ENCODE measurements around the gene MNT.

MNT gene

DNA sequence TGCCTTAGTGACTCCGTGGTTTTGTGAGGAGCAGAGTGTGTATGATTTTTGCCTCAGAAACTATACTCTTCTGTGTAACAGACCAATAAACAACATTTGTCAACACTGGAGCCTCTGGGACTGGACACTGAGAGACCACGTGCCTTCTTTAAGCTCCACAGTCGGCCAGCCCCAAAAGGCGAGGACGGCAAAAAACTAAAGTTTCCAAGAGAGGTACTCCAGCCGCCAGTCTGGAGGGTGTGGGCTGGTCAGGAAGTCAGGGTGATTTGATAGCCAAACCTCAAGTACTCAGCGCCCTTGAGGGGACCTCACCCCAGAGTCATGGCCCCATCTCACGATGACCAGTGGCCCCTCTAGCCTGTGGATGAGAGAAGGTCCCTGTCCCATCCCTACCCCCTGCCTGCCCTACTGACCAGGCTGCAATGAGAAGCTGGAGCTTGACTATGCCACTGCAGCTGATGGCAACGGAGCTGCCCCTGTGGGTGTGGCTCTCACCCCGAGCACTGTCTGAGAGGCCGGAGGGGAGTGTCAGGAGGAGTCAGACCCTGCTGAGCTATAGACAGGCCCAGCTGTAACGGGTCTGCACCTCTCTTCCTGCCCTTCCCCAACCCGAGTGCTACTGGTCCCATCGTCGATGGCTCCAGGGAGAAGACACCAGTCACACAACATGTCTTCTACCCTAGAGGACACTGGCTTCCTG is 19.8 kb downstream of the MNT start:
- no peak for DNase-seq (ENCODE audit: low read depth)

DNA sequence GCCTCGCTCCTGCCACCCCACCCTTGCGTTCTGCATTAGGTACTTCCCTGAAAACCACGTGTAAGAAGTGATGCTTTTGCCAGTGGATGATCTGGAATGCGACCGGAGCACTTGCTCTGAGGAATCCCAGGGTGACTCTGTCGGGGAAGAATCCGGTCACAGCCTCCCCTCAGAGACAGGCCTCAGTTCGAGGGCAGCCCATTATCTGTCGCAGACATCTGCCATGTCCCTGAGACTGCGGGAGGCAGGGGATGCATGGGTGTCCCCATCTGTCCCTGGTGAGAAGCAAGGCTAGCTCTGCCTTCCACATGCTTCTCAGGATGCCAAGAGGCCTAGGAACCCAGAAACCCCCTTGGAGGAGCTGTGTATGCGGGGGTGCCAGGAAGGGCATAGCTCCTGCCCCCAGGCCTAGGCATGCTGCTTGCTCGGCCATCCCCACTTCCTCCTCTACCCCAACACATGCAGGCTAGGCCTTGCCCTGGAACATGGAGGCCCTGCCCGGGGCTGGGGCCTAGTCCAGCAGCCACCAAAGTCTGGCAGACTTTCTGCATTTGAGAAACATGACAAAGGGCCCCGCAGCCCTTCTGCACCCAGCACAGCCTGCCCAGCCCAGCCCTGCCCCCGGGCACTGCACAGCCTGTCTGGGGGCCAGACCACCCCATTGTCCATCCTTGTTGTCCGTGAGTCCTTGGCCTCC is 20.5 kb downstream of the MNT start:
- no peak for DNase-seq (ENCODE audit: low read depth)

DNA sequence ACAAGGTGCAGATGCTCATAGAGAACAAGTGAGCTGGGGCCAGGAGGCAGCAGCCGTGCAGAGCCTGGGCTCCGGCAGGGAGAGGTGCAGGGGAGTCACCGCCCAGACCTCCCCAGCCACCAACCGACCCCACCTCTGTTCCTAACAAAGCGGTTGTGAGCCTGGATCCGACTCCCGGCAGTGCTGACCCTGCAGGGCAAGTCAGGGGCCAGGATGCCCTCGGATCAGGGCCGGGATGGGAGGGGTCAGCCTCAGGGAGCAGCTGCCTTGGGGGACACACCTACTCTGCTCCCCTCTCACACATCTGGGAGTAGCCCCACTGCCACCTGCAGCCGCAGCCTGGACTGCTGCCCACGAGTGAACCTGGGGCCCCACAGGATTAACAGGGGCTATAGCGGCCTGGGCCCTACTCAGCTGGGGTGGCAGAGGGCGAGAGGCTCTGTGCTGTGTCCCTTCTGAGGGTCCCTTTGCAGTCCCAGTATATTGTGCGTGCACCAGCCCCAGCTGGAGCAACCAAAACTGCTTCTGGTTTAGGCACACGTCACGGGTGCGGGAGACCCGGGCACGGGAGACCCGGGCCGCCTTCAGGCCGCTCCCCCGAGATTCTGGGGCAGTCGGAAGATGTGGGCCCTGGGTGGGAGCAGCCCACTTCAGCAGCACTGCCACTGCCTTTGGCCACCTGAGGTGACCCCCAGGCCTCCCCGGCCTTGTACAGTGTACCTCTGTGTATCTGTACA is 21.2 kb downstream of the MNT start:
- no peak for DNase-seq (ENCODE audit: low read depth)

DNA sequence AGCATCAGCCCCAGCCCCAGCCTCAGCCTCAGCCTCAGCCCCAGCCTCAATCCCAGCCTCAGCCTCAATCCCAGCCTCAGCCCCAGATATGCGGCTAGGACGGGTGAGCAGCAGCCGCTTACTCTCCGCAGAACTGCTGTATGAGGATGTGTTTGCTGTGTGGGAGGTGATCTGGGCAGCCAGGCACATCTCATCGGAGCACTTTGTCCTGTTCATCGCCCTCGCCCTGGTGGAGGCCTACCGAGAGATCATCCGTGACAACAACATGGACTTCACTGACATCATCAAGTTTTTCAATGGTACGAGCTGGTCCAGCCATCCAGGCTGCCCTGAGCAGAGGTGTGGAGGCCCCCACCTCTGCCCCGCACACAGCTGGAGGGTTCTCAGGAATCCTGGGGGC is 22.0 kb downstream of the MNT start:
- DNase-seq (ENCODE audit: low read depth): no peak

GRCh38 chr17:2377659-2378058 is 23.2 kb downstream of the MNT start:
- DNase-seq (ENCODE audit: low read depth): no peak

GRCh38 chr17:2376107-2376506 is 24.8 kb downstream of the MNT start:
- no peak for DNase-seq (ENCODE audit: low read depth)

DNA sequence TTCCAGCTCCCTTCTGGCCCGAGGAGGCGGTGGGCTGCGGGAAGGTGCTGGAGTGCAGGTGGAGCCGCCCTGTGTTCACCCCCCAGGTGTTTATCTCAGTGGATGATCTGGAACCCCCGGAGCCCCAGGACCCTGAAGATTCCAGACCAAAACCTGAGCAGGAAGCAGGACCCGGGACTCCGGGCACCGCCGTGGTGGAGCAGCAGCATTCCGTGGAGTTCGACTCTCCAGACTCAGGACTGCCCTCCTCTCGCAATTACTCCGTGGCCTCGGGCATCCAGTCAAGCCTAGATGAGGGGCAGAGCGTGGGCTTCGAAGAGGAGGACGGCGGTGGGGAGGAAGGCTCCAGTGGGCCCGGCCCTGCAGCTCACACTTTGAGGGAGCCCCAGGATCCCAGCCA is 25.5 kb downstream of the MNT start:
- DNase-seq (ENCODE audit: low read depth): no peak

GRCh38 chr17:2374549-2375285 is 26.1 kb downstream of the MNT start:
- no peak for DNase-seq (ENCODE audit: low read depth)

DNA sequence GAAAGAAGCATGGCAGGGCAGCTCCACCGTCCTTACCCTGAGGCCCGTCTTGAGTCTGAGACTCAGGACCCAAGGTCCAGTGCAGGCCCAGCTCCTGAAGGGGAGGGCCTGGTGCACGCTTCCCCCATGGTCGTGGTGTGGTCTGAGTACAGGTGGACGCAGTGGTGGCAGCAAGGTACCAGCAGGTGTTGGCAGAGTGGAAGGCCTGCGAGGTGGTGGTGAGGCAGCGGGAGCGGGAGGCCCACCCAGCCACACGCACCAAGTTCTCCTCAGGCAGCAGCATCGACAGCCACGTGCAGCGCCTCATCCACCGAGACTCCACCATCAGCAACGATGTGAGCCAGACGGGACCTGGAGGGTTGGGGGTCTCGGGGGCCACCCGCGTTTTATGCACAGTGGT is 27.7 kb downstream of the MNT start:
- DNase-seq (ENCODE audit: low read depth): no peak

DNA sequence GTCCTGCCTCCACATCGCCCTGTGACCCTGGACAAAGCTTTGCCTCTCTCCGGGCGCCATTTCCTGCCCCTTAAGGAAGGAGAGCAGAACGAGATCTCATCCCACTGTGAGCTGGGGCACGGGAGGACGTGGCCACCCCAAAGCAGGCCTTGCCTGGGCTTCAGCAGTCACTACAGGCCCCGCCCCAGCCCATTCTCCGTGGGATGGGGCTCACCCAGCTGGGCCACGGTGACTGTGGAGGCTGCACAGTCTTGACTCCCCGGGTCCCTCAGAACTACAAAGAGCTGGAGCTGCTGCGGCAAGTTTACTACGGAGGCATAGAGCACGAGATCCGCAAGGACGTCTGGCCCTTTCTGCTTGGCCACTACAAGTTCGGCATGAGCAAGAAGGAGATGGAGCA is 28.2 kb downstream of the MNT start:
- DNase-seq (ENCODE audit: low read depth): no peak

DNA sequence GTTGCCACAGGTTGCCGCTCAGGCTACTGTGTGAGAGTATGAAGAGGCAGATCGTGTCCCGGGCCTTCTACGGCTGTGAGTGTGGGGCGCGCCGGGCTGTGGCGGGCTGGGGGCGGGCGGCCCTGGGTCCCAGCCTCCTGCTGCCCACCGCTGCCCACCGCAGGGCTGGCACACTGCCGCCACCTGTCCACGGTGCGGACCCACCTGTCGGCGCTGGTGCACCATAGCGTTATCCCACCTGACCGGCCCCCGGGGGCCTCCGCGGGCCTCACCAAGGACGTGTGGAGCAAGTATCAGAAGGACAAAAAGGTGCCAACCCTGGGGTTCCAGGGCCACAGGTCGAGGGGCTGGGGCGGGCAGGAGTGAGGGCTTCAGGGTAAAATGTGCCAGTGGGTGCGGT is 28.7 kb downstream of the MNT start:
- no peak for DNase-seq (ENCODE audit: low read depth)

DNA sequence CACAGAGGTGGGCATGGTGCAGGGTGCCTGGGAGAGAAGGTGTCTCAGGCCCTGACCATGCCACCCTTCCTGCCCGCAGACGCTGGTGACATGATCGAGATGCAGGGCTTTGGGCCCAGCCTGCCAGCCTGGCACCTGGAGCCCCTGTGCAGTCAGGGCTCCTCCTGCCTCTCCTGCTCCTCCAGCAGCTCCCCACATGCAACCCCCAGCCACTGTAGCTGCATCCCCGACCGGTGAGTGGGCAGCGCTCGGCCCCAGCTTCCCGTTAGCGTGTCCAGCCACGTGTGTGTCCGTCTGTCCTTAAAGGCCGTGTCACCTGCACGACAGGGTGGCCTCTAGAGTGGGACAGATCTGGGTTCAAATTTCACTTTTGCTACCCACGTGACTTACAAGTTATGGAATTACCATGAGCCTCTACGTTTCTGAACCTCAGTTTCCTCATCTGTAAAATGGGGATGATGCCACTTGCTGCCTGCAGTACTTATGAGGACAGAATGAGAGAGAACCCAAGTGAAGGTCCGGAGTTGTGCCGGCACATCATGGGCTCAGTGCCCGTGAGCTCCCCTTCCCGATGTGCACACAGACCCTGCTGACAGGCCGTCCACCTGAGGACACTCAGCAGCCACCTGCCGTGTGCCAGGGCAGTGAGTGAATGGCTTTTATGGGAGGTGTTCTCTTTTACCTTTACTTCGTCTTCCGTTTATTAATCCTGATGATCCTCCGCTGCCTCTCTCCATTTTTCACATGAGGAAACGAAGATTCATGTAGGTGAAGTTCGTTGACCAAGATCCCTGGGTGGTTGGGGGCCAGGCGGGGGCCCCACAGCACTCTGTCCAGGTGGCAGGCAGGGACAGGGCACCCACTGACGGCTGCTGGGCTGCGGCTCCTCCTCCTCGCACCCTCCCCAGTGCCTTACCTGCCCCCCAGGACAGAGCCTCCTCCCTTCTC is 29.4 kb downstream of the MNT start:
- no peak for DNase-seq (ENCODE audit: low read depth)

- DNase-seq (ENCODE audit: low read depth): no peak
Measured at GRCh38 chr17:2370211-2370589, 30.7 kb downstream of the MNT start.

DNA sequence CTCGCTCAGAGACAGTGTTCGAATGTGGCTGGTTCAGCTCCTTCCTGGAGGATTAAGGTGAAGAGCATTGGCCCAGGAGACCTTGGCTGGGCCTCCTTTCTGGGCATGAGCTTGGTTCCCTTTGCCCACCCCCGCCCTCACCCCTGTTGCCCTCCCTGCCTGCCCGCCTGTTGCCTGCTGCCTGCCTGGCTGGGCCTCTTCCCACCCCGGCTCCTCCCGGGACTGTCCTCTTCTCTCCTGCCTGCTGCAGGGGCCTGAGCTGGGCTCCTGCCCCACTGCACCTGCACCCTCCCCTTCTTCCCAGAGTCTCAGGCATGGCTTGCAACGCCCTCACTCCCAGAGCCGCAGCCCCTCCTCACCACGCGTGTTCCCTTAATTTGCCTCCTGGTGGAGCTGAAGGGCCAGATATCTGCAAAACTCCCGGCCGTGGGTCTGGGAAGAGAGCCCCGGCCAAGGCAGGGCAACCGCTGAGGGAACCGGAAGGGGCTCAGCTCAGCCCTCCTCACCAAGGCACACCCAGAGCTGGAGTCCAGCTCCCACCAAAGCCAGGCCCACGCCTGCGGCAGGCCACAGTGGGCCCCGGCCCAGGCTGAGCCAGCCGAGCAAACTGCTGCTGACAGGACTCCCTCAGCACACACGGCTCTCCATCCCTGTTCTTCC is 31.2 kb downstream of the MNT start:
- DNase-seq (ENCODE audit: low read depth): no peak

- DNase-seq (ENCODE audit: low read depth): no peak
Measured at GRCh38 chr17:2369039-2369438, 31.8 kb downstream of the MNT start.

- DNase-seq (ENCODE audit: low read depth): no peak
Measured at GRCh38 chr17:2368359-2368758, 32.5 kb downstream of the MNT start.

DNA sequence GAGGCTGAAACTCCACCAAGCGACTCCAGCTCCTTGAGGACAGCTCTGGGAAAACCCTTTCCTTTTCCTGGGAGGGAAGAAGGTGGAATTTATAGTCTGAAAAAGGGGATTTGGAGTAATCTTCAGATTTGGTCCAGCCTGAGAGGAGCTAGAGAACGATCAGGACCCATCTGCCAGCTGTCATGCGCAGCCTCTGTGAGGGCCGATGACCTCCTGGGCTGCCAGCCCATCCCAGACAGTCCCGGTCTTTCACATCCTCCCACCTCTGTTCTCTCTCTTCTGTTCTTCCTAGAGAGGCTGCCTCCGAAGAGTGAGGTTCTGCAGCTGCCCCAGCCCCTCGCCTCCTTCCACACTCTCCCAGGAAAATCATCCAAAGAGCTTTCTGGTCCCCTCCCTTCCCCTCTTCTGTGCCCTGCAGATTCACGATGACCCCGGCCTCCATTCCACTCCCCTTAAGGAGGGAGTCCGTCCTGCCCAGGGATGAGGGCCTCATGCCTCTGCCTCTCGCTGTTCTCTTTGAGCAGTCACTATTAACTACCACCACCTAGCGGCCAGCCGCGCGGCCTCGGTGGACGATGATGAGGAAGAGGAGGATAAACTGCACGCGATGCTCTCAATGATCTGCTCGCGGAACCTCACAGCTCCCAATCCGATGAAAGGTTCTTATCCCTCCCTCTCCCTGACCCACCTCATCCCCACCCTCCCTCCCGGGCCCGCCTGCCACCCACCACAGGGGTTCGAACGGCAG is 33.9 kb downstream of the MNT start:
- no peak for DNase-seq (ENCODE audit: low read depth)

DNA sequence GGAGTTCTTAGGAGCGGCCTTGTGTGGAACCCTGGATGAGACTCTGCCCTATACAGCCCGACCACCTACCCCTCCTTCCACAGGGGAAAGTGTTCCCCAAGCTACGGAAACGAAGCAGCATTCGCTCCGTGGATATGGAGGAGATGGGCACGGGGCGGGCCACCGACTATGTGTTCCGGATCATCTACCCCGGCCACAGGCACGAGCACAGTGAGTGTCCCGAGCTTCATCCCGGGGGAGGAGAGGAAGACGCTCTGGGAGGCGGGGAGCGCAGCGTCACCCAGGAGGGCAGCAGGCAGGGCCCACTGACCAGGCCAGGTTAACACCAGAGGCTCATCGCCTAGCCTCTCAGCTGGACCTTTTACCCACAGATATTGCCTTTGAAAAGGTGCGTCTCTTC is 35.7 kb downstream of the MNT start:
- no peak for DNase-seq (ENCODE audit: low read depth)

- no peak for DNase-seq (ENCODE audit: low read depth)
Measured at GRCh38 chr17:2364763-2365116, 36.1 kb downstream of the MNT start.
